GM21423 (cell line): ENCODE results near the gene PGAP3.
"Not testable (repeated sequence)": the region's sequence is repeated elsewhere in the genome, so short reads cannot be mapped to it uniquely, and the experiment has no call there.

Source experiments
- ATAC-seq: cut with Tn5 transposase; IDR thresholded peaks from one replicate; pipeline ENCODE4 v1.9.1; 2021; ENCODE audit warnings: mild to moderate bottlenecking, moderate library complexity; ENCODE audit not compliant: unreplicated experiment

Gene PGAP3

GRCh38 chr17:39687546-39688474 is at the start of gene PGAP3:
PGAP3 (minus strand) TSS chr17:39688057; CDS start chr17:39688014, 43 bp downstream.
- peak; percentile 87 for ATAC-seq

- no peak for ATAC-seq
These were observed 49.4 kb upstream of the PGAP3 start for GRCh38 chr17:39737206-39737759.

GRCh38 chr17:39736319-39737165 is 48.7 kb upstream of the PGAP3 start:
- no peak for ATAC-seq

- ATAC-seq: no peak
These were observed 48.0 kb upstream of the PGAP3 start for GRCh38 chr17:39735882-39736281.

- ATAC-seq: no peak
These were observed 44.7 kb upstream of the PGAP3 start for GRCh38 chr17:39732586-39732985.

- peak; percentile 86 for ATAC-seq
These were observed 42.5 kb upstream of the PGAP3 start, which contains the start of gene MIEN1 for GRCh38 chr17:39730095-39730921. MIEN1 (minus strand) TSS chr17:39730532; CDS start chr17:39730495, 37 bp downstream.

- no peak for ATAC-seq
These were observed 41.5 kb upstream of the PGAP3 start for GRCh38 chr17:39729280-39729851.

GRCh38 chr17:39727556-39727955 is 39.7 kb upstream of the PGAP3 start:
- no peak for ATAC-seq

GRCh38 chr17:39726617-39727016 is 38.8 kb upstream of the PGAP3 start:
- no peak for ATAC-seq

- not testable (repeated sequence) for ATAC-seq
These were observed 38.1 kb upstream of the PGAP3 start for GRCh38 chr17:39725923-39726322.

- no peak for ATAC-seq
These were observed 36.9 kb upstream of the PGAP3 start for GRCh38 chr17:39724731-39725130.

- ATAC-seq: no peak
These were observed 35.4 kb upstream of the PGAP3 start for GRCh38 chr17:39722965-39723848.

GRCh38 chr17:39722104-39722503 is 34.2 kb upstream of the PGAP3 start:
- no peak for ATAC-seq

- no peak for ATAC-seq
These were observed 31.9 kb upstream of the PGAP3 start for GRCh38 chr17:39719563-39720355.

GRCh38 chr17:39717660-39718059 is 29.8 kb upstream of the PGAP3 start:
- ATAC-seq: no peak

GRCh38 chr17:39716879-39717536 is 29.2 kb upstream of the PGAP3 start:
- ATAC-seq: no peak

GRCh38 chr17:39716073-39716818 is 28.4 kb upstream of the PGAP3 start:
- no peak for ATAC-seq
